GM12865 (cell line): ENCODE measurements around the gene CCNC.
A peak's percentile ranks its signal among the peaks of the same experiment; 100 is the strongest.
"Not testable (repeated sequence)": the region's sequence is repeated elsewhere in the genome, so short reads cannot be mapped to it uniquely, and the experiment has no call there.

Experiments
- DNase-seq: peaks from one replicate; pipeline ENCODE4 v3.0.0; 2010; ENCODE audit warnings: low read depth
- H3K4me3 ChIP-seq: 2 replicates; pipeline ENCODE4 v1.5.1; 2011; ENCODE audit warnings: mild to moderate bottlenecking, low read depth, low read length, control low read depth
- TF ChIP-seq, protein P1 (sequence below): IDR thresholded peaks from 2 replicates; pipeline ENCODE4 v1.5.1; 2011; ENCODE audit warnings: low read length, control low read depth, low read depth, inconsistent platforms; ENCODE audit not compliant: insufficient read depth; ENCODE audit errors: missing control alignments

Gene CCNC

DNA sequence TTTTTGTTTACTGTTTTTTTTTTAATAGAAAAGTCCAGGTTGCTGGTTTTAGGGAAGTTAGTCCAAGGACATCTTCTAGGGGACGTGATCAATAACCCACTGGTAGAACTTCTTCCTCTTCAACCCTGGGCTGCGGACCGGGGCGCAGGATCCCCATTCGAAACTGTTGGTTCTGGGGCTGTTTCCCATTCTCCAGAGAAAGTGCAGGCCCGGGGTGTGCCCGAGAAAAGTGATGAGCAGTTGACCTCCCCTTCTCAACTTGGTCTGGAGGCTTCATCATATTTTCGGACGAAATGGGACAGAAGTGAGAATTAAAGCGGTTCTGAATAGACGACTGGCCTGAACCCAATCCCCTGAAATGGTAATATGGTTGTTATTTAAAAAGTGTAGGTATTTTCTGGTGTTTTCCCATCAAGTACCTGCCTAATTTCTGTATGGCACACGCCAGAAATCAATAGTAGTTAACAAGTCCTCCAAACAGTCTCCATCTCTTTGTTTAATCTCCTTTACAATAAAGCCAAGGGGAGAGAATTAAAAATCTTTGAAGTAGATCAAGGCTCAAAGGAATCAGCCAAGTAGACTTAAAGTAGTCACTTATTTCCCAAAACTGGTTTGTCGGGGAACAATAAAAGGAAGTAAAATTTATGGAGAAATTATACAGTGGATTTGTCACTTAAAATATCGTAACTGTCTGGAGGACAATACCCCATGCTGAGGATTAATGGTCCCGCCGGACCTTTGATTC is 37.6 kb upstream of the CCNC start:
- DNase-seq: no peak
- no peak overlapping the region for H3K4me3 ChIP-seq
- TF ChIP-seq, protein P1, sequence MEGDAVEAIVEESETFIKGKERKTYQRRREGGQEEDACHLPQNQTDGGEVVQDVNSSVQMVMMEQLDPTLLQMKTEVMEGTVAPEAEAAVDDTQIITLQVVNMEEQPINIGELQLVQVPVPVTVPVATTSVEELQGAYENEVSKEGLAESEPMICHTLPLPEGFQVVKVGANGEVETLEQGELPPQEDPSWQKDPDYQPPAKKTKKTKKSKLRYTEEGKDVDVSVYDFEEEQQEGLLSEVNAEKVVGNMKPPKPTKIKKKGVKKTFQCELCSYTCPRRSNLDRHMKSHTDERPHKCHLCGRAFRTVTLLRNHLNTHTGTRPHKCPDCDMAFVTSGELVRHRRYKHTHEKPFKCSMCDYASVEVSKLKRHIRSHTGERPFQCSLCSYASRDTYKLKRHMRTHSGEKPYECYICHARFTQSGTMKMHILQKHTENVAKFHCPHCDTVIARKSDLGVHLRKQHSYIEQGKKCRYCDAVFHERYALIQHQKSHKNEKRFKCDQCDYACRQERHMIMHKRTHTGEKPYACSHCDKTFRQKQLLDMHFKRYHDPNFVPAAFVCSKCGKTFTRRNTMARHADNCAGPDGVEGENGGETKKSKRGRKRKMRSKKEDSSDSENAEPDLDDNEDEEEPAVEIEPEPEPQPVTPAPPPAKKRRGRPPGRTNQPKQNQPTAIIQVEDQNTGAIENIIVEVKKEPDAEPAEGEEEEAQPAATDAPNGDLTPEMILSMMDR: no peak

DNA sequence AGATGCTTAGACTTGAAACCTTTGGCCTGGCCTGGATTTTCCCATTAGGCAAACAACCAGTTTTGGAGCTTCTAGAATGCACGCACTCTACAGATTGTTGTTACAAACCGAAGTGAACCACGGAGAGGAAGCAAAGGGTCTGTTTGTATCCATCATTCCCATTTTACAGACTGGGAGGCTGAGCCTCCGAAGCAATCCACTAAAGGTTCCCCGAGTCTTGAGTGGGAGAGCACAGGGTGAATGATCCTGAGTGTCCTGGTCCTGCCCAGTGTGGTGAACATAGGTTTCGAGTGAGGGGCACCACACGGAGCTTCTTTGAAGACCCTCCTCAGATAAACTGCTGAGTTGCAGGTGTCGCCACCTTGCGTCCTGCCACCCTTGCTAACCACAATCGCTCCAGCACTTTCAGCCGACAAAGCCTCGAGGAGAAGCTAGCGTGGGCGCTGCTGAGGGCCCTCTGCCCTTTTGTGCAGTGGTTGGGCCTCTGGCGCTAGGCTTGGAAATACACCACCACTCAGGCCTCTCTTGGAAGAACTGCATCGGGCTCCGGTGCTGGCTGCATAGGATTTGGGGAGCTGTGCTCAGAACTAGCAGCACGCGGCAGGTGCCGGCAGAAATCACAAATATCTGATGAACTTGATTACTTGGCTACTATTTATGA is 36.7 kb upstream of the CCNC start:
- H3K4me3 ChIP-seq: no peak overlapping the region
- no peak for DNase-seq
- TF ChIP-seq, protein P1: no peak

DNA sequence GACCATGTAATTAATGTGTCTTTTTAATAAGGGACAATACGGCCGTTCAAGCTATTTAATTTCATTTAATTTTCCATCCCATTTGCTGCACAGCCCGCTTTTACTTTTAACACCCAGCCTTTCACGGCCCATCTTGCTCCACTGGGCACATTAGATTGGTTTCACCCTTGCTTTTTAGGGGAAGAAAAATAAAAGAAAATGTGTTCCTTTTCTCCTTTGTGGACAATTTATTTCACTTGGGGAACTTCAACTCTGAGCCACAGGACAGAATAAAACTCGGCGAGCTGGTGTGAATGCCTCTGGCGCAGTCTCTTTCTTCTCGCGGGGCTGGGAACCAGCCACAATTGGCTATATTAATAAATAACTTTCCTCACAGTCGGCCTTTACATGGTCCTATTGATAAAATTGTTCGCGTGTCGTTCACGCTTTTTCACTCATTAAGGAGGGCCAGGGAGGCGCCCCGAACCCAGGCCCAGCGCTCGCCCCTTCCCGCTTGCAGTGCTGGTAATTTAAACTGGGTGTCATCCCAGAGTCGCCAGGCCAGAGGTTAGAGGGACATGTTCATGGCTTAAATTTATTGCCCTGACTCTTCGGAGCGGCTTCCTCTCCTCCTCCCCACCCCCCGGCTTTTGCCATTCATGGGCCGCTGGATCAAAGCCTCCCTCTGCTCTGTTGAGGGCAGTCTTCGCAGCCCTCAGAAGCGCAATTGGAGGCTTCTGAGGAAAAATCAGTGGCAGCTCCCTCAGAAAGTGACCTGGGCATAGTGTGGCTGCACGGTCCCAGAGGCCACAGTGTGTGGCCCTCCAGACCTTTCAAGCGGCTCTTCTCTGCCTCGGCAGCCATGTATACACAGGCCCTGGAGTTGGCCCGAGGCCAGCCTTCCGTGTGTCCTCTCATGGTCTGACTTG is 36.0 kb upstream of the CCNC start:
- peak overlapping the region; percentile 48 for H3K4me3 ChIP-seq
- DNase-seq: no peak
- TF ChIP-seq, protein P1: no peak

DNA sequence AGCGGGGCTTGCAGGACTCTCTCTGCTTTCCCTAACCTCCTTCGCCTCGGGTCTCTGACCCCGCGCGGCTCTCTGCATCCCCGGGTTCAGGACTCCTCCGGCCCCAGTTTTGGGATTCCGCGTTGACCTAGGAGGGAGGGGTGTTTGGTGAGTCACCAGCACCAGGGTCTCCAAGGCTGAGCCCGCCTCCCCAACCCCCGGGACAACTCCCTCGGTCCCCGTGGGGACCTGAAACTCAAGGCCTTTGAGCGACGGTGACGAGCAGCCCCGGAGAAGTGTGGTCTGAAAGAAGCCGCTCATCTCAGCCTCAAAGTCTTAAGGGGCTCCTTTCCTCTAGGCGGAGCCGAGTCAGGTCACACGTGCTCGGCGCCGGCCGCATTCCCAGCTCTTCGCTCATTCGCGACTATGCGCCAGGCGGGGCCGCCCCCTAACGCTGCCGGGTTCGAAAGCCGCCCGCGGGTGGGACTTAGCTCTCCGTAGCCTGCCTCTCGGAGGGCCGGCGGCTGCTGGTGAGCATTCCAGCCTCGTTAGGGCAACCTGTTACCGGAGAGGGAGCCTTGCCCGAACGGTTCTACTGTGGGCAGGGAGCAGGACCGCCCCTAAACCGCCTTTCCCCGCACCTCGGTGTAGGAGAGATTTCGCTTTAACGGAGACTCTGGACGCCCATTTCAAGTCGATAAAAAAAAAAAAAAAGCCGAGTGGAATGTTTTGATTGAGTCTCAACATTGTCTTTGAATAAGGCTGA is 35.1 kb upstream of the CCNC start:
- TF ChIP-seq, protein P1: no peak
- peak; percentile 29 for DNase-seq

DNA sequence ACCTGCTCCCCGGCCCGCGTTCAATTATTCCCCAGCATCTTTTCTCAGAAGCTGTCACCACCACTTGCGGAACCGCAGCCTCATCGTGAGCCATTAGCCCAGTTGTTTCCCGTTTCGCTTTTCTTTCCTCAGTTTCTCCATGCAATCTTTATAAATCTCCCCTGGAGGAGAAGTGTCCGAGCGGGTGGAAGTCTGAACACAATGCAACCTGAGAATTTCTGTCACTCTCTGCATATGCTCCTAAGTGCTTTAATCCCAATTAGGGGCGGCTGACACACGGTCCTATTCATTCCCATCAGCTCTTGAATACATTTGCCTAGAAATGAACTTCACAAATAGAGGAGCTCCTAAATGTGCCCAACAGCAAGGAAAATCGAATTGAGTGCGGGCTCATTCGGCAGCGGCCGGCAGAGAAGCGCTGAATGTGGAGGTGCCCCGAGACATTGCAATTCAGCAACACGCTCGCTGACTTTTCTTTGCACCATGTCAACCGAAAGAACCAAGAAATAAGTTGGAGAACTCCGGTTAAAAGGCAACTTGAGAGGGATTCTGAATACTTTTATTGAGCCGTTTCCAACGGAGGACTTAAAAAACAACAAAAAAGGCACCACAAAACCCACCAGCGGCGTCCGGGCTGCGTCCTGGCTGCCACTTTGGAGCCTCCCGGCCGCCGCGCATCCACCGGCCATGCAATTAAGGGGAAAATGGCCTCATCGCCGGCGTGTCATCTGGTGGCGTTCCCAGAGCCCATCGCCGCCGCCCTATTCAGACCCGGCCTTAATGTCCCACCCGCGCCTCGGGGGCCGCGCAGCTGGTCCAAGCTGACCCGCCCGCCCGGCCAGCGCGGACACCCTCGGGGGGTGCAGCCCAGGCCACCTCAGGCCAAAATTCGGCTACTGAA is 34.3 kb upstream of the CCNC start:
- no peak for DNase-seq
- no peak overlapping the region for H3K4me3 ChIP-seq
- TF ChIP-seq, protein P1: no peak

More for the DNA sequence above, 35.1 kb upstream of the CCNC start:
- peak overlapping the region; percentile 48 for H3K4me3 ChIP-seq

DNA sequence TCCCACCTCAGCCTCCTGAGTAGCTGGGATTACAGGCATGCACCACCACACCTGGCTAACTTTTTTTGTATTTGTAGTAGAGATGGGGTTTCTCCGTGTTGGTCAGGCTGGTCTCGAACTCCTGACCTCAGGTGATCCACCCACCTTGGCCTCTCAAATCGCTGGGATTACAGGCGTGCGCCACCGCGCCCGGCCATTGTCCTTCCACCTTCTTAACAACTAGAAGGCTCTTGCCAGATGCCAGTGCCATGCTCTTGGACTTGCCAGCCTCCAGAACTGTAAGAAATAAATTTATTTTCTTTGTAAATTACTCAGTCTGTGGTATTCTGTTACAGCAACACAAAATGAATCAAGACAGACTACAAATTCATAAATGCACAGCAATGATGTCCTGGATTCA is 26.2 kb upstream of the CCNC start:
- H3K4me3 ChIP-seq, DNase-seq: not testable (repeated sequence)
